Measurements from ENCODE around the gene UGT2A1. TPM values are rescaled to one million over a fixed set of nuclear protein-coding genes. Genes with fewer than 3 reads are reported as not detected.
"Not testable (repeated sequence)": the region's sequence is repeated elsewhere in the genome, so short reads cannot be mapped to it uniquely, and the experiment has no call there.

The UGT2A1 gene
- total RNA-seq, 4 donors from 2014 or later, result not detected

DNA sequence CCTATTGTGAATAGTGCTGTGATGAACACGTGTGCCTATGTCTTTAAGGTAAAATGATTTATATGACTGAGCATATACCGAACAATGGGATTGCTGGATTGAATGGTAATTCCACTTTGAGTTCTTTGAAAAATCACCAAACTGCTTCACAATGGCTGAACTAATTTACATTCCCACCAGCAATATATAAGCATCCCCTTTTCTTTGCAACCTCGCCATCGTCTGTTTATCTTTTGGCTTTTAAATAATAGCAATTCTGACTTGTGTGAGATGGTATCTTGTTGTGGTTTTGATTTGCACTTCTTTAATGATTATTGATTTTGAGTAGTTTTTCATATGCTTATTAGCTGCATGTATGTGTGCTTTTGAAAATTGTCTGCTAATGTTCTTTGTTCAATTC, 31.8 kb upstream of the UGT2A1 start:
- H3K36me3 ChIP-seq, result no peaks in the 10 kb centered on the region
- H3K9me3 ChIP-seq, result no peaks in the 10 kb centered on the region
- no peak overlapping the region for H3K4me3 ChIP-seq
- no peaks in the 10 kb centered on the region for H3K27me3 ChIP-seq
- no peak overlapping the region for H3K27ac ChIP-seq
- intact Hi-C loops (cut with DNase I; ENCODE audit: low total_unique reads), result no loop called here
- no peaks in the 10 kb centered on the region for H3K4me1 ChIP-seq
- no peak for DNase-seq
- TF ChIP-seq POLR2A (IDR thresholded peaks at IDR 0.05), result no peak
- TF ChIP-seq, protein P1, sequence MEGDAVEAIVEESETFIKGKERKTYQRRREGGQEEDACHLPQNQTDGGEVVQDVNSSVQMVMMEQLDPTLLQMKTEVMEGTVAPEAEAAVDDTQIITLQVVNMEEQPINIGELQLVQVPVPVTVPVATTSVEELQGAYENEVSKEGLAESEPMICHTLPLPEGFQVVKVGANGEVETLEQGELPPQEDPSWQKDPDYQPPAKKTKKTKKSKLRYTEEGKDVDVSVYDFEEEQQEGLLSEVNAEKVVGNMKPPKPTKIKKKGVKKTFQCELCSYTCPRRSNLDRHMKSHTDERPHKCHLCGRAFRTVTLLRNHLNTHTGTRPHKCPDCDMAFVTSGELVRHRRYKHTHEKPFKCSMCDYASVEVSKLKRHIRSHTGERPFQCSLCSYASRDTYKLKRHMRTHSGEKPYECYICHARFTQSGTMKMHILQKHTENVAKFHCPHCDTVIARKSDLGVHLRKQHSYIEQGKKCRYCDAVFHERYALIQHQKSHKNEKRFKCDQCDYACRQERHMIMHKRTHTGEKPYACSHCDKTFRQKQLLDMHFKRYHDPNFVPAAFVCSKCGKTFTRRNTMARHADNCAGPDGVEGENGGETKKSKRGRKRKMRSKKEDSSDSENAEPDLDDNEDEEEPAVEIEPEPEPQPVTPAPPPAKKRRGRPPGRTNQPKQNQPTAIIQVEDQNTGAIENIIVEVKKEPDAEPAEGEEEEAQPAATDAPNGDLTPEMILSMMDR (IDR thresholded peaks at IDR 0.05), result no peak

DNA sequence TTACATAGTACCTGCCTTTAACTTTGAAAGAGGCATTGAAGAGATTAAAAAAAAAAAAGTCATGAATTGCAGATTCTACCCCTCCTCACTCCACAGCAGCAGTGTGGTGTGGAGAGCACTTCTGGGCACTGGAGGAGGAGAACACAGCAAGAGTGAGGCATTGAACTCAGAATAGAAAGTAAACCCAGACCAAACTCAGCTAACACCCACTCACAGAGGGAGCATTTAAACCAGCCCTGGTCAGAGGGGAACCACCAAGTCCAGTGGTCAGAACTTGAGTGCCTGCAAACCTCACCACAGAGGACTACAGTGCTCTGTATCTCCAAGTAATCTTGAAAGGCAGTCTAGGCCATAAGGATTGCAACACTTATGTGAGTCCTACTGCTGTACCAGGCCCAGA, 15.6 kb upstream of the UGT2A1 start:
- H3K36me3 ChIP-seq, result no peaks in the 10 kb centered on the region
- no peaks in the 10 kb centered on the region for H3K4me1 ChIP-seq
- no peak overlapping the region for H3K4me3 ChIP-seq
- H3K27ac ChIP-seq, result no peak overlapping the region
- no peak for DNase-seq
- TF ChIP-seq, protein P1 (IDR thresholded peaks at IDR 0.05), result no peak
- no peak for TF ChIP-seq POLR2A (IDR thresholded peaks at IDR 0.05)
- no peaks in the 10 kb centered on the region for H3K27me3 ChIP-seq
- intact Hi-C loops (cut with DNase I; ENCODE audit: low total_unique reads), result no loop called here
- no peaks in the 10 kb centered on the region for H3K9me3 ChIP-seq

DNA sequence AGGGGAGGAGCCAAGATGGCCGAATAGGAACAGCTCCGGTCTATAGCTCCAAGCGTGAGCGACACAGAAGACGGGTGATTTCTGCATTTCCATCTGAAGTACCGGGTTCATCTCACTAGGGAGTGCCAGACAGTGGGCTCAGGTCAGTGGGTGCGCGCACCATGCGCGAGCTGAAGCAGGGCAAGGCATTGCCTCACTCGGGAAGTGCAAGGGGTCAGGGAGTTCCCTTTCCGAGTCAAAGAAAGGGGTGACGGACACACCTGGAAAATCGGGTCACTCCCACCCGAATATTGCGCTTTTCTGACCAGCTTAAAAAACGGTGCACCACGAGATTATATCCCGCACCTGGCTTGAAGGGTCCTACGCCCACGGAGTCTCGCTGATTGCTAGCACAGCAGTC, 11.0 kb upstream of the UGT2A1 start:
- H3K9me3 ChIP-seq; H3K4me1 ChIP-seq; H3K27ac ChIP-seq; DNase-seq; H3K27me3 ChIP-seq; H3K36me3 ChIP-seq; intact Hi-C loops (cut with DNase I; ENCODE audit: low total_unique reads); H3K4me3 ChIP-seq: not testable (repeated sequence)

DNA sequence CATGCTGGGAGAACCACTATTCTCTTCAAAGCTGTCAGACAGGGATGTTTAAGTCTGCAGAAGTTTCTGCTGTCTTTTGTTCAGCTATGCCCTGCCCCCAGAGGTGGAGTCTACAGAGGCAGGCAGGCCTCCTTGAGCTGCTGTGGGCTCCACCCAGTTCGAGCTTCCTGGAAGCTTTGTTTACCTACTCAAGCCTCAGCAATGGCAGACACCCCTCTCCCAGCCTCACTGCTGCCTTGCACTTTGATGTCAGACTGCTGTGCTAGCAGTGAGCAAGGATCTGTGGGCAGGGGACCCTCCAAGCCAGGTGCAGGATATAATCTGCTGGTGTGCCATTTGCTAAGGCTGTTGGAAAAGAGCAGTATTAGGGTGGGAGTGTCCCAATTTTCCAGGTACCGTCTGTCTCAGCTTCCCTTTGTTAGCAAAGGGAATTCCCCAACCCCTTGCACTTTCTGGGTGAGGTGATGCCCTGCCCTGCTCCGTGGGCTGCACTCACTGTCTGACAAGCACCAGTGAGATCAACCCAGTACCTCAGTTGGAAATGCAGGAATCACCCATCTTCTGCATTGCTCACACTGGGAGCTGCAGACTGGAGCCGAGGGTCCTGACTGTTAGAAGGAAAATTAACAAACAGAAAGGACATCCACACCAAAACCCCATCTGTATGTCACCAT, 8.2 kb upstream of the UGT2A1 start:
- intact Hi-C loops (cut with DNase I; ENCODE audit: low total_unique reads); H3K4me3 ChIP-seq; H3K4me1 ChIP-seq; H3K9me3 ChIP-seq; H3K36me3 ChIP-seq; H3K27ac ChIP-seq; H3K27me3 ChIP-seq; DNase-seq: not testable (repeated sequence)

DNA sequence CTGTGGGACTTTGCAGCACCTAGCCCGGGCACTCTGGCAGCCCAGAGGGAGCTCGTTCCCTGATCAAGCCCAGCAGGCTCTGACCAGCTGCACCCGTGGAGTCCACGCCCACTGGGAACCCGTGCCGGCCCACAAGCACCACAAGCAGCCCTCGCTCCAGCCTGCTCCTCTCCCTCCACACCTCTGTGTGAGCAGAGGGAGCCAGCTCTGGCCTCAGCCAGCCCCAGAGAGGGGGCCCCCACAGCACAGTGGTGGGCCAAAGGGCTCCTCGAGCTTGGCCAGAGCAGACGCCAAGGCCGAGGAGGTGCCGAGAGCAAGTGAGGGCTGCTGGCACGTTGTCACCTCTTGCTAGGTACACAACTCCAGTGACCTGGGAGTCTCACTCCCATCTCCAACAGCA, 5.1 kb upstream of the UGT2A1 start:
- TF ChIP-seq POLR2A (IDR thresholded peaks at IDR 0.05), result no peak
- H3K9me3 ChIP-seq, result no peaks in the 10 kb centered on the region
- DNase-seq, result no peak
- intact Hi-C loops (cut with DNase I; ENCODE audit: low total_unique reads), result no loop called here
- no peaks in the 10 kb centered on the region for H3K36me3 ChIP-seq
- no peaks in the 10 kb centered on the region for H3K4me1 ChIP-seq
- no peak overlapping the region for H3K4me3 ChIP-seq
- no peaks in the 10 kb centered on the region for H3K27me3 ChIP-seq
- H3K27ac ChIP-seq, result no peak overlapping the region

DNA sequence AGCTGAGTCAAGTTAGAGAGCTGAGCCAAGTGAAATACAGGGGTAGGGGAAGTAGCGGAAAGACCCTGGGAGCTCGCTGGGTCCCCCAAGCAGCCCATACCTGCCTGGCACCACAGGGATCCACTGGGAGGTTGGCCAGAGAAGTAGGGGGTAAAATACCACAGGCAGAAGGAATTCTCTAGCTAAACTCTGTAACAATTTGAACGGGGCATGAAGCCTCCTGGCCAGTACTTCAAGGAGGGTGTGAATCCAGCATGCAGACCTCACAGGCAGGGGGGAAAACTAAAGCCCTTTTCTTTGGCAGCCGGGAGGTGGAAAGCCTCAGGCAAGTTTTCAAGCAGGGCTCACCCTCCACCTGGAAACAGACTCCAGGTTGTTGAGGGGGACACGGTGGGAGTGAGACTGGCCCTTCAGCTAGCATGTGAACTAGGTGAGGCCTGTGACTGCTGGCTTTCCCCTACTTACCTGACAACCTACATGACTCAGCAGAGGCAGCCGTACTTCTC, 3.7 kb upstream of the UGT2A1 start:
- Histone ChIP-seq H3K36me3 (no peaks in the 10 kb centered on the region), H3K9me3 (no peaks in the 10 kb centered on the region), H3K4me1 (no peaks in the 10 kb centered on the region), H3K27me3 (no peaks in the 10 kb centered on the region), H3K27ac (no peak overlapping the region), H3K4me3 (no peak overlapping the region)
- DNase-seq, result no peak
- intact Hi-C loops (cut with DNase I; ENCODE audit: low total_unique reads), result no loop called here
- TF ChIP-seq, protein P1 (IDR thresholded peaks at IDR 0.05), result no peak
- TF ChIP-seq POLR2A (IDR thresholded peaks at IDR 0.05), result no peak

DNA sequence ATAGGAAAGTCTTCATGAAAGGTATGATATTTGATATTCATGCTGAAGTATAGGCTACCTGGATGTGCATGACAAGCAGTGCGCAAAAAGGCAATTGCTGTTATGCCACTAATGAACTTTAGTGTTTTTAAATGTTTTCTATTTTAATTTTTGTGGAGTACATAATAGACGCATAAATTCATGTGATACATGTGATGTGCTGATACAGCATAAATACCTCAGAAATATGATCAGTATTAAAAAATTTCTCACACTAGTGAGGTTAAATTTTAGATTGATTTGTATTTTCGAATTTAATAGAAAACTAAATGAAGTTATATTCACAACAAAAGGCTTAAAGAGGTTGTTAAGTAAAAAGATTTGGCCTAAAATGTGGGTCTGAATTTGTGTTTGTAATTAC, 2.2 kb downstream of the UGT2A1 start:
- no peaks in the 10 kb centered on the region for H3K27me3 ChIP-seq
- TF ChIP-seq POLR2A (IDR thresholded peaks at IDR 0.05), result no peak
- TF ChIP-seq, protein P1 (IDR thresholded peaks at IDR 0.05), result no peak
- H3K4me1 ChIP-seq, result no peaks in the 10 kb centered on the region
- intact Hi-C loops (cut with DNase I; ENCODE audit: low total_unique reads), result no loop called here
- no peak overlapping the region for H3K27ac ChIP-seq
- no peaks in the 10 kb centered on the region for H3K9me3 ChIP-seq
- H3K4me3 ChIP-seq, result no peak overlapping the region
- DNase-seq, result no peak
- H3K36me3 ChIP-seq, result no peaks in the 10 kb centered on the region
